Measurements from ENCODE around the gene CFAP68.

Gene CFAP68

GRCh38 chr11:111878849-111879636 lies at the start of gene CFAP68, which contains the start of gene FDXACB1:
TSS of gene CFAP68 (plus strand) at chr11:111879541. CDS start at chr11:111879561, 20 bp downstream.
TSS of gene FDXACB1 (minus strand) at chr11:111879165. CDS start at chr11:111879132, 33 bp downstream.
- peak; percentile 99 for DNase-seq

- no peak for DNase-seq
Measured at GRCh38 chr11:111833524-111833923, 45.8 kb upstream of the CFAP68 start.

GRCh38 chr11:111834432-111835163 lies 44.7 kb upstream of the CFAP68 start:
- DNase-seq: peak; percentile 21

GRCh38 chr11:111835665-111836064 lies 43.7 kb upstream of the CFAP68 start:
- no peak for DNase-seq

- no peak for DNase-seq
Measured at GRCh38 chr11:111836162-111836561, 43.2 kb upstream of the CFAP68 start.

- DNase-seq: no peak
Measured at GRCh38 chr11:111836721-111837120, 42.6 kb upstream of the CFAP68 start.

GRCh38 chr11:111837366-111837891 lies 41.9 kb upstream of the CFAP68 start:
- no peak for DNase-seq

- no peak for DNase-seq
Measured at GRCh38 chr11:111838054-111838453, 41.3 kb upstream of the CFAP68 start.

GRCh38 chr11:111840143-111840542 lies 39.2 kb upstream of the CFAP68 start:
- no peak for DNase-seq

- DNase-seq: peak; percentile 96
Measured at GRCh38 chr11:111841370-111842053, 37.8 kb upstream of the CFAP68 start.

- DNase-seq: no peak
Measured at GRCh38 chr11:111843661-111844060, 35.7 kb upstream of the CFAP68 start.

GRCh38 chr11:111845276-111846028 lies 33.9 kb upstream of the CFAP68 start:
- DNase-seq: no peak

GRCh38 chr11:111846063-111846462 lies 33.3 kb upstream of the CFAP68 start:
- DNase-seq: no peak

- no peak for DNase-seq
Measured at GRCh38 chr11:111846636-111847035, 32.7 kb upstream of the CFAP68 start.

- DNase-seq: no peak
Measured at GRCh38 chr11:111849631-111850030, 29.7 kb upstream of the CFAP68 start.

GRCh38 chr11:111851067-111851466 lies 28.3 kb upstream of the CFAP68 start:
- DNase-seq: no peak

GRCh38 chr11:111851636-111852035 lies 27.7 kb upstream of the CFAP68 start:
- no peak for DNase-seq

- DNase-seq: no peak
Measured at GRCh38 chr11:111852103-111852502, 27.2 kb upstream of the CFAP68 start.

GRCh38 chr11:111855506-111855905 lies 23.8 kb upstream of the CFAP68 start:
- DNase-seq: no peak

- no peak for DNase-seq
Measured at GRCh38 chr11:111860257-111860656, 19.1 kb upstream of the CFAP68 start.

- DNase-seq: no peak
Measured at GRCh38 chr11:111870113-111870512, 9.2 kb upstream of the CFAP68 start.

GRCh38 chr11:111870522-111870885 lies 8.8 kb upstream of the CFAP68 start:
- no peak for DNase-seq

All from eye (tissue), 1 donor.